PC-9 (cell line): ENCODE data around the gene C10orf53.

Source experiments
- CTCF ChIP-seq: fragments of 200-600 bp; sonication (generic); conservative IDR thresholded peaks from 2 replicates; pipeline ENCODE4 v1.6.1; 2017; ENCODE audit warnings: mixed run types, antibody characterized with exemption, mild to moderate bottlenecking, moderate library complexity
- EZH2 ChIP-seq: fragments of 200-600 bp; sonication (generic); IDR thresholded peaks from 2 replicates; pipeline ENCODE4 v1.8.0; 2017; ENCODE audit warnings: antibody characterized with exemption, low read depth

- no peak for TF ChIP-seq EZH2
- no peak for TF ChIP-seq CTCF
Observed at GRCh38 chr10:49631975-49632374, 47.5 kb upstream of the C10orf53 start.
